Calu3 (cell line): Measurements from ENCODE around the gene TNFAIP3. TPM values are rescaled to one million over a fixed set of nuclear protein-coding genes. Genes with fewer than 3 reads are reported as not detected.

Source experiments
- BruUV-seq: library from RNA; stranded (reverse); fragments of 400-500 nt; replicated peaks from 2 replicates; lab custom pipeline; 2021; lab: Mats Ljungman, UMichigan
- CTCF ChIA-PET: fragments of 300-600 bp; sonication (Branson Sonifier 250); formaldehyde crosslinking; loops from one replicate; lab custom pipeline; 2022; ENCODE audit warnings: antibody characterized with exemption; lab: Charles Lee
- DNase-seq: peaks from one replicate; pipeline ENCODE4 v3.0.0; 2022
- H3K27ac Mint-ChIP-seq: one replicate; pipeline ENCODE4 v1.8.0; 2022; ENCODE audit warnings: mixed read lengths; ENCODE audit not compliant: unreplicated experiment
- H3K27me3 Mint-ChIP-seq: one replicate; pipeline ENCODE4 v1.8.0; 2022; ENCODE audit warnings: mixed read lengths; ENCODE audit not compliant: unreplicated experiment
- H3K36me3 Mint-ChIP-seq: one replicate; pipeline ENCODE4 v1.8.0; 2022; ENCODE audit warnings: mild to moderate bottlenecking, moderate library complexity, mixed read lengths; ENCODE audit not compliant: insufficient read depth, unreplicated experiment
- H3K4me1 Mint-ChIP-seq: one replicate; pipeline ENCODE4 v1.8.0; 2022; ENCODE audit warnings: mild to moderate bottlenecking, low read depth, mixed read lengths; ENCODE audit not compliant: unreplicated experiment
- H3K4me3 Mint-ChIP-seq: one replicate; pipeline ENCODE4 v1.8.0; 2022; ENCODE audit warnings: mild to moderate bottlenecking, low read depth, moderate library complexity, mixed read lengths; ENCODE audit not compliant: unreplicated experiment
- H3K9me3 Mint-ChIP-seq: one replicate; pipeline ENCODE4 v1.8.0; 2022; ENCODE audit warnings: low read depth, mixed read lengths; ENCODE audit not compliant: unreplicated experiment
- CTCF ChIP-seq: fragments of 200-600 bp; IDR thresholded peaks from one replicate; pipeline ENCODE4 v1.8.0; 2022; ENCODE audit warnings: antibody characterized with exemption; ENCODE audit not compliant: unreplicated experiment
- intact Hi-C: fragments of 100-400 bp; cut with micrococcal nuclease; formaldehyde crosslinking; loops from one replicate; pipeline ENCODE4 v1.10.0; 2022; ENCODE audit not compliant: unreplicated experiment
- total RNA-seq: library from RNA; stranded (reverse); gene quantifications from 2 replicates; pipeline ENCODE4 v1.2.3, GENCODE V29; 2022

Gene TNFAIP3
- total RNA-seq, 1 experiment from 2014 or later, result 22.6 TPM

DNA sequence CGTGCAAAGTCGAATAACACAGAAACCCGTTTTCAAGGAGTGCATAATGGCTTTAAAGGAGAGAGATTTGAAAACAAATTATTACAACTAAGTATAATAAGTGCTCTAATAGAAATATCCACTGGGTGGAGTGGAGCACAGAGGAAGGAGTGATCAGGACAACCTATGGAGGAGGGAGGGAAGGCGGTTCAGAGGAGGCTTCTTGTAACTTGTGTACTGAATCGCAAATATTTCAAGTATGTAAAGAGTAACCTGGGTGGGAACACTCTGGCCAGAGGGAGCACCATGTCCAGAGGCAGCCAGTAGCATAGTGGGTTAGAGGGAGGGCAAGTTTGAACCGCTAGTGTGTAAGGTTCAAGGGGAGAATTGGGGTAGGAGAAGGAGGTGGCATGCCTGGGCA lies 21.6 kb upstream of the TNFAIP3 start:
- H3K27ac Mint-ChIP-seq, result no peak overlapping the region
- no peaks in the 10 kb centered on the region for H3K9me3 Mint-ChIP-seq
- no peaks in the 10 kb centered on the region for H3K4me1 Mint-ChIP-seq
- intact Hi-C loops, result no loop called here
- TF ChIP-seq CTCF, result no peak
- BruUV-seq, result no TSS peak
- no peaks in the 10 kb centered on the region for H3K27me3 Mint-ChIP-seq
- H3K4me3 Mint-ChIP-seq, result no peak overlapping the region
- H3K36me3 Mint-ChIP-seq, result no peaks in the 10 kb centered on the region
- peak; percentile 12 for DNase-seq
- CTCF ChIA-PET, result no interaction called here

DNA sequence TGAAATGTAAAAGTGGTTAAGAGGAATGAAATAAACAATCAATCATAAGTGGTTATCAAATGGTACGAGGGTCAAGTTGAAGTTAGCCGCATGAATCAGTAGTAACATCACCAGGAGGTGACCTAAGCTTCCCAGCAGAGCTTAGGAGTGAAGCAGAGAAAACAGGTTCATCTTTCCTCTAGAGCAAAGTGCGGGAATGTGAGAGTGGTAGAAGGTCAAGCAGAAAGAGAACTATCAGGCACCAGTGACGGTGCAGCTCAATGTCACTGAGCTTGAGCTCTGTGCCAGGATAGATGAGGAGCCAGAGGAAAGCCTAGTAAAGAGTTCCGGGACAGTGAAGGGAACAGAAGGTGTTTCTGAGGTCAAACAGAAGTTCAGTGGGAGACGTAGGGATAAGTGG lies 20.8 kb upstream of the TNFAIP3 start:
- intact Hi-C loops, result no loop called here
- no peak for DNase-seq
- no TSS peak for BruUV-seq
- Mint-ChIP-seq H3K36me3 (no peaks in the 10 kb centered on the region), H3K9me3 (no peaks in the 10 kb centered on the region), H3K4me3 (no peak overlapping the region), H3K4me1 (peaks cover under 1% of the 10 kb centered on the region), H3K27me3 (no peaks in the 10 kb centered on the region), H3K27ac (no peak overlapping the region)
- no peak for TF ChIP-seq CTCF
- CTCF ChIA-PET, result no interaction called here

DNA sequence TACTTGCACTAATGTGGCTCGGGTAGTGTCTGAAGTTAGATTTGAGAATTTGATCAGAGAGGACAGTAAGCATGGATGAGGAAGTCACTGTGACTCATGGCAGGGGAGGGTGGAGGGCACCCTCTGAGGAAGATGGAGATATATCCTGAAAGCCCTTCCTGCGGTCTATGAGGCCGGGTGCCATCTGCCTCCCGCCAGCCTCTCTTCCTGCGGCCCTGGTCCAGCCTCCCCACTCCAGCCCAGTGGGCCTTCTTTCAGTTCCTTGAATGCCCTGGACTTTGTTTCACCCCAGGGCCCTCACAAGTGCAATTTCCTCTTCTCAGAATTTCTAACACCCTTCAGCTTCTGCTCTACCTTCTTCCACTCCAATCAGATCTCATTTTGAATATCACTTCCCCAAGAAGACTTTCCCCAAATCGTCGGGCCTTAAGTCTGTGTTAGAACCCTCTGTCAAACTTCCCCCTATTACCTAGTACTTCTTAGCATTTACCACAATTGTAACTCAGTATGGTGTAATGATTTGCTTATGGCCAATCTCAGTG lies 20.2 kb upstream of the TNFAIP3 start:
- Mint-ChIP-seq H3K27me3 (no peaks in the 10 kb centered on the region), H3K9me3 (no peaks in the 10 kb centered on the region), H3K27ac (no peak overlapping the region), H3K36me3 (no peaks in the 10 kb centered on the region), H3K4me1 (peaks cover 6% of the 10 kb centered on the region), H3K4me3 (no peak overlapping the region)
- intact Hi-C loops, result no loop called here
- CTCF ChIA-PET, result no interaction called here
- no TSS peak for BruUV-seq
- no peak for TF ChIP-seq CTCF
- no peak for DNase-seq

DNA sequence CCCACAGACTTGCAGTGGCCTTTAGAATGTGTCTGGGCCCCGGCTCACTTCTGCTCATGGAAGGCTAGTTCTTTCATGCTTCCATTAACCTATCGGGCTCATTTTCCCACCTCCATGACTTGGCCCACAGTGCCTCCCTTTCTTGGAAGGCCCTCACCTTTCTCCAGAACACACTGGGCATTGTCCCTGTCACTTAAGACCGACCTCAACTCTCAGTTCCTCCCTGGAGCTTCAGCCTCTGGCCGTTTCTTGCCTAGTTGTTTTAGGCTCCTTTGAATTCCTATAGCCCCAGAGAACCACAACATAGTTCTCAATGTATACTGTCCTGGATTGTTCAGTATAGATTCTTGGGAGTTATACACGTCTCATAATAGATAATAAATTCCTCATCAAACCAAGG lies 19.3 kb upstream of the TNFAIP3 start:
- Mint-ChIP-seq H3K27ac (no peak overlapping the region), H3K27me3 (no peaks in the 10 kb centered on the region), H3K9me3 (no peaks in the 10 kb centered on the region), H3K4me1 (peaks cover 12% of the 10 kb centered on the region), H3K36me3 (no peaks in the 10 kb centered on the region), H3K4me3 (no peak overlapping the region)
- BruUV-seq, result no TSS peak
- DNase-seq, result no peak
- CTCF ChIA-PET, result no interaction called here
- no peak for TF ChIP-seq CTCF
- intact Hi-C loops, result no loop called here
